Panc1 (cell line): ENCODE measurements around the gene CHAF1A.

ENCODE experiments used
- CTCF ChIP-seq: fragments of 450-650 bp; IDR thresholded peaks from 2 replicates; pipeline ENCODE4 v1.5.1; 2017; ENCODE audit warnings: mild to moderate bottlenecking
- POLR2AphosphoS5 ChIP-seq: IDR thresholded peaks from 2 replicates; pipeline ENCODE4 v1.6.1; 2012; ENCODE audit warnings: mild to moderate bottlenecking, low read depth, low read length, moderate library complexity
- REST ChIP-seq, 2 experiments: IDR thresholded peaks; 2 replicates each; pipeline ENCODE4 v1.6.1; 2011 to 2012; ENCODE audit warnings: low read depth in 2 of 2, control low read depth in 1 of 2, low read length in 1 of 2, mild to moderate bottlenecking in 1 of 2, moderate library complexity in 1 of 2; ENCODE audit not compliant: insufficient read depth in 1 of 2
- SIN3A ChIP-seq: IDR thresholded peaks from 2 replicates; pipeline ENCODE4 v1.6.1; 2012; ENCODE audit warnings: low read depth, mild to moderate bottlenecking, low read length, moderate library complexity, borderline replicate concordance; ENCODE audit not compliant: insufficient read depth
- TCF7L2 ChIP-seq: IDR thresholded peaks from 2 replicates; pipeline ENCODE4 v1.6.1; 2011; ENCODE audit warnings: mild to moderate bottlenecking, low read depth, low read length, inconsistent platforms

GRCh38 chr19:4444765-4445741 lies 42.6 kb downstream of the CHAF1A start:
- TF ChIP-seq CTCF, result no peak
- TF ChIP-seq POLR2AphosphoS5, result no peak
- TF ChIP-seq REST (IDR thresholded peaks at IDR 0.05; ENCODE audit: insufficient read depth in 1 of 2, low read depth in 2 of 2, low read length in 1 of 2), result no peak
- no peak for TF ChIP-seq SIN3A
- TF ChIP-seq TCF7L2, result no peak
